Esophagus muscularis mucosa (tissue), 4 donors: ENCODE results near the gene FAAH. TPM values are rescaled to one million over a fixed set of nuclear protein-coding genes. Genes with fewer than 3 reads are reported as not detected.

Experiments used
- DNase-seq: peaks from one replicate; pipeline ENCODE4 v3.0.0-alpha.2; 2017; ENCODE audit errors: extremely low spot score
- H3K27ac ChIP-seq, 4 donors: fragments of 200-600 bp; sonication (generic); replicated peaks in 1 of 4; 1 replicate in 3 of 4; 2 replicates in 1 of 4; pipeline ENCODE4 v1.5.1; 2016 to 2019; ENCODE audit warnings: mild to moderate bottlenecking in 1 of 4
- H3K27me3 ChIP-seq, 4 donors: fragments of 200-600 bp; sonication (generic); one replicate each; pipeline versions ENCODE4 v1.5.1 to v1.6.0; 2016 to 2019
- H3K36me3 ChIP-seq, 4 donors: fragments of 200-600 bp; sonication (generic); one replicate each; pipeline ENCODE4 v1.5.1; 2016 to 2019
- H3K4me1 ChIP-seq, 4 donors: fragments of 200-600 bp; sonication (generic); one replicate each; pipeline ENCODE4 v1.5.1; 2016 to 2019
- H3K4me3 ChIP-seq, 4 donors: fragments of 200-600 bp; sonication (generic); 1 replicate in 2 of 4; 2 replicates in 2 of 4; pipeline ENCODE4 v1.5.1; 2016 to 2019; ENCODE audit warnings: mild to moderate bottlenecking in 4 of 4, moderate library complexity in 1 of 4
- H3K9me3 ChIP-seq, 4 donors: fragments of 200-600 bp; sonication (generic); 1 replicate in 3 of 4; 2 replicates in 1 of 4; pipeline ENCODE4 v1.5.1; 2016 to 2019
- CTCF ChIP-seq, 3 experiments: fragments of 200-600 bp in 2 of 3; fragments of 450-650 bp in 1 of 3; sonication (generic) in 2 of 3; IDR thresholded peaks; one replicate each; pipeline ENCODE4 v1.5.1; 2017 to 2019; ENCODE audit warnings: antibody characterized with exemption in 3 of 3, mild to moderate bottlenecking in 2 of 3, moderate library complexity in 1 of 3
- EP300 ChIP-seq: sonication (generic); formaldehyde crosslinking; IDR thresholded peaks from one replicate; pipeline ENCODE4 v1.6.1; 2017; ENCODE audit warnings: antibody characterized with exemption
- POLR2A ChIP-seq: fragments of 450-650 bp; IDR thresholded peaks from one replicate; pipeline ENCODE4 v1.6.1; 2017; ENCODE audit warnings: antibody characterized with exemption, moderate library complexity, mild to moderate bottlenecking, low read depth
- POLR2AphosphoS5 ChIP-seq, 2 donors: sonication (generic); formaldehyde crosslinking; IDR thresholded peaks; one replicate each; pipeline ENCODE4 v1.6.1; 2017; ENCODE audit warnings: antibody characterized with exemption in 2 of 2
- WGBS: methylation state at CpG from one replicate; pipeline ENCODE4 v1.1.5; 2018; 5-methylcytosine and 5-hydroxymethylcytosine counted together
- intact Hi-C: fragments of 100-400 bp; cut with DNase I; formaldehyde crosslinking; loops from one replicate; pipeline ENCODE4 v1.15.1; 2023
- total RNA-seq, 4 donors: library from RNA; depleted of rRNA; stranded (reverse); fragments of >200 nt; gene quantifications; one replicate each; pipeline versions ENCODE4 v1.1.0 to v1.2.1, GENCODE V29; 2016

Gene FAAH
- total RNA-seq, 4 donors from 2014 or later, result 3.7 to 10.6 (median 8.4) TPM

- H3K9me3 ChIP-seq, result no peaks in the 10 kb centered on the region
Observed at GRCh38 chr1:46452931-46453325, 58.8 kb downstream of the FAAH start.

GRCh38 chr1:46453449-46453848 lies 59.3 kb downstream of the FAAH start:
- TF ChIP-seq CTCF (IDR thresholded peaks at IDR 0.05) (no peak), POLR2AphosphoS5 (IDR thresholded peaks at IDR 0.05) (no peak), EP300 (no peak), POLR2A (no peak)
- intact Hi-C loops, result no loop called here
- DNase-seq, result no peak

More at GRCh38 chr1:46452931-46453325, 58.8 kb downstream of the FAAH start:
- peaks cover 0 to 85% (median 8%) of the 10 kb centered on the region in 4 donors for H3K27me3 ChIP-seq
- TF ChIP-seq POLR2A, result no peak
- no peak for TF ChIP-seq POLR2AphosphoS5 (IDR thresholded peaks at IDR 0.05)
- no peak for TF ChIP-seq EP300
- TF ChIP-seq CTCF (IDR thresholded peaks at IDR 0.05), result no peak
- no peak for DNase-seq
- intact Hi-C loops, result no loop called here
- 64% methylated on average over 15 of the region's 15 CpGs for WGBS
- no peak overlapping the region for H3K4me3 ChIP-seq
- H3K36me3 ChIP-seq, result no peaks in the 10 kb centered on the region
- H3K27ac ChIP-seq, result no peak overlapping the region
- H3K4me1 ChIP-seq, result peaks cover 2 to 9% (median 8%) of the 10 kb centered on the region in 4 donors

GRCh38 chr1:46455951-46456350 lies 61.8 kb downstream of the FAAH start:
- intact Hi-C loops, result no loop called here
- Histone ChIP-seq H3K27ac (no peak overlapping the region), H3K4me3 (no peak overlapping the region), H3K4me1 (no peaks in the 10 kb centered on the region), H3K9me3 (no peaks in the 10 kb centered on the region), H3K27me3 (peaks cover 0 to 55% (median 0%) of the 10 kb centered on the region in 4 donors), H3K36me3 (no peaks in the 10 kb centered on the region)
- WGBS, result 94% methylated on average over 27 of the region's 27 CpGs
- no peak for TF ChIP-seq EP300
- TF ChIP-seq POLR2A, result no peak
- TF ChIP-seq POLR2AphosphoS5 (IDR thresholded peaks at IDR 0.05), result no peak
- no peak for TF ChIP-seq CTCF (IDR thresholded peaks at IDR 0.05)
- no peak for DNase-seq

More at GRCh38 chr1:46453449-46453848, 59.3 kb downstream of the FAAH start:
- Histone ChIP-seq H3K4me3 (no peak overlapping the region), H3K36me3 (no peaks in the 10 kb centered on the region), H3K4me1 (peaks cover 0 to 4% (median 3%) of the 10 kb centered on the region in 4 donors), H3K9me3 (no peaks in the 10 kb centered on the region), H3K27ac (no peak overlapping the region), H3K27me3 (peaks cover 0 to 80% (median 4%) of the 10 kb centered on the region in 4 donors)
- WGBS, result 60% methylated on average over 1 of the region's 4 CpGs

GRCh38 chr1:46456411-46456963 lies 62.4 kb downstream of the FAAH start:
- WGBS, result 77% methylated on average over 3 of the region's 5 CpGs
- intact Hi-C loops, result no loop called here

More at GRCh38 chr1:46456411-46456963, 62.4 kb downstream of the FAAH start:
- Histone ChIP-seq H3K27ac (no peak overlapping the region), H3K27me3 (peaks cover 0 to 50% (median 0%) of the 10 kb centered on the region in 4 donors), H3K4me3 (no peak overlapping the region), H3K9me3 (no peaks in the 10 kb centered on the region), H3K36me3 (no peaks in the 10 kb centered on the region), H3K4me1 (no peaks in the 10 kb centered on the region)
- DNase-seq, result no peak
- TF ChIP-seq CTCF (IDR thresholded peaks at IDR 0.05), result no peak
